ENCODE data around the gene TMEM151B.
"Not testable (repeated sequence)": the region's sequence is repeated elsewhere in the genome, so short reads cannot be mapped to it uniquely, and the experiment has no call there.

TMEM151B gene

GRCh38 chr6:44269921-44270525 is at the start of gene TMEM151B:
Gene TMEM151B, plus strand, starts transcription at chr6:44270450. Its CDS starts 293 bp downstream, at chr6:44270743.
- DNase-seq (ENCODE audit: low read depth): no peak

GRCh38 chr6:44220913-44221290 is 49.3 kb upstream of the TMEM151B start:
- DNase-seq (ENCODE audit: low read depth): no peak

- DNase-seq (ENCODE audit: low read depth): peak; percentile 78
These were observed 48.8 kb upstream of the TMEM151B start for GRCh38 chr6:44221291-44221960.

- no peak for DNase-seq (ENCODE audit: low read depth)
These were observed 48.3 kb upstream of the TMEM151B start for GRCh38 chr6:44221961-44222335.

- no peak for DNase-seq (ENCODE audit: low read depth)
These were observed 47.5 kb upstream of the TMEM151B start for GRCh38 chr6:44222486-44223318.

GRCh38 chr6:44223319-44224028 is 46.8 kb upstream of the TMEM151B start, which contains the start of gene SLC29A1:
Gene SLC29A1, plus strand, starts transcription at chr6:44223595. Its CDS starts 3,719 bp downstream, at chr6:44227314.
- peak; percentile 66 for DNase-seq (ENCODE audit: low read depth)

- DNase-seq (ENCODE audit: low read depth): peak; percentile 40
These were observed 46.0 kb upstream of the TMEM151B start for GRCh38 chr6:44224029-44224964.

- no peak for DNase-seq (ENCODE audit: low read depth)
These were observed 45.3 kb upstream of the TMEM151B start for GRCh38 chr6:44224965-44225305.

- no peak for DNase-seq (ENCODE audit: low read depth)
These were observed 44.5 kb upstream of the TMEM151B start for GRCh38 chr6:44225579-44226325.

GRCh38 chr6:44226368-44227147 is 43.7 kb upstream of the TMEM151B start:
- DNase-seq (ENCODE audit: low read depth): no peak

GRCh38 chr6:44227148-44227793 is 43.0 kb upstream of the TMEM151B start:
- DNase-seq (ENCODE audit: low read depth): no peak

GRCh38 chr6:44228031-44228430 is 42.2 kb upstream of the TMEM151B start:
- DNase-seq (ENCODE audit: low read depth): no peak

GRCh38 chr6:44228433-44228832 is 41.8 kb upstream of the TMEM151B start:
- no peak for DNase-seq (ENCODE audit: low read depth)

- no peak for DNase-seq (ENCODE audit: low read depth)
These were observed 41.4 kb upstream of the TMEM151B start for GRCh38 chr6:44228836-44229235.

- DNase-seq (ENCODE audit: low read depth): no peak
These were observed 40.7 kb upstream of the TMEM151B start for GRCh38 chr6:44229376-44230033.

GRCh38 chr6:44230034-44230675 is 40.1 kb upstream of the TMEM151B start:
- DNase-seq (ENCODE audit: low read depth): no peak

GRCh38 chr6:44231426-44231825 is 38.8 kb upstream of the TMEM151B start:
- DNase-seq (ENCODE audit: low read depth): not testable (repeated sequence)

All from EH (cell line).